Measurements from ENCODE around the gene EEFSEC. TPM values are rescaled to one million over a fixed set of nuclear protein-coding genes. Genes with fewer than 3 reads are reported as not detected.

EEFSEC gene
- total RNA-seq, 2 experiments from 2014 or later = 17.7 to 25.3 TPM

GRCh38 chr3:128442070-128442469, 288.8 kb downstream of the EEFSEC start:
- H3K27ac ChIP-seq (ENCODE audit: low read depth, low read length, poor library complexity, severe bottlenecking) = no peak overlapping the region
- no peak overlapping the region for H3K4me2 ChIP-seq (ENCODE audit: low read length)
- no peak for DNase-seq (ENCODE audit: low spot score)
- no peak for TF ChIP-seq EZH2phosphoT487 (IDR thresholded peaks at IDR 0.05; ENCODE audit: borderline replicate concordance, low read depth, low read length)
- TF ChIP-seq, protein P1, sequence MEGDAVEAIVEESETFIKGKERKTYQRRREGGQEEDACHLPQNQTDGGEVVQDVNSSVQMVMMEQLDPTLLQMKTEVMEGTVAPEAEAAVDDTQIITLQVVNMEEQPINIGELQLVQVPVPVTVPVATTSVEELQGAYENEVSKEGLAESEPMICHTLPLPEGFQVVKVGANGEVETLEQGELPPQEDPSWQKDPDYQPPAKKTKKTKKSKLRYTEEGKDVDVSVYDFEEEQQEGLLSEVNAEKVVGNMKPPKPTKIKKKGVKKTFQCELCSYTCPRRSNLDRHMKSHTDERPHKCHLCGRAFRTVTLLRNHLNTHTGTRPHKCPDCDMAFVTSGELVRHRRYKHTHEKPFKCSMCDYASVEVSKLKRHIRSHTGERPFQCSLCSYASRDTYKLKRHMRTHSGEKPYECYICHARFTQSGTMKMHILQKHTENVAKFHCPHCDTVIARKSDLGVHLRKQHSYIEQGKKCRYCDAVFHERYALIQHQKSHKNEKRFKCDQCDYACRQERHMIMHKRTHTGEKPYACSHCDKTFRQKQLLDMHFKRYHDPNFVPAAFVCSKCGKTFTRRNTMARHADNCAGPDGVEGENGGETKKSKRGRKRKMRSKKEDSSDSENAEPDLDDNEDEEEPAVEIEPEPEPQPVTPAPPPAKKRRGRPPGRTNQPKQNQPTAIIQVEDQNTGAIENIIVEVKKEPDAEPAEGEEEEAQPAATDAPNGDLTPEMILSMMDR (conservative IDR thresholded peaks at IDR 0.05; ENCODE audit: low read length) = no peak
- no peaks in the 10 kb centered on the region for H3K4me1 ChIP-seq (ENCODE audit: insufficient read depth, low read length, poor library complexity, severe bottlenecking)
- H4K20me1 ChIP-seq (ENCODE audit: insufficient read depth, low read length) = no peaks in the 10 kb centered on the region
- no peak overlapping the region for H3K4me3 ChIP-seq (ENCODE audit: low read depth, low read length, poor library complexity, severe bottlenecking)
- H3K9me3 ChIP-seq (ENCODE audit: low read length) = no peaks in the 10 kb centered on the region
- intact Hi-C loops (cut with micrococcal nuclease; ENCODE audit: unreplicated experiment) = no loop called here
- ChIA-PET POLR2A (no interaction called here), CTCF (ENCODE audit: unreplicated experiment) (no interaction called here)
- no peak overlapping the region for H2AFZ ChIP-seq (ENCODE audit: low read length)
- no peaks in the 10 kb centered on the region for H3K36me3 ChIP-seq (ENCODE audit: insufficient read depth, low read length)
- BruUV-seq (replicated peaks) = no TSS peak
- H3K79me2 ChIP-seq (ENCODE audit: insufficient read depth, low read depth, low read length) = no peaks in the 10 kb centered on the region
- no peaks in the 10 kb centered on the region for H3K9me2 ChIP-seq (ENCODE audit: insufficient read depth, low read length)

DNA sequence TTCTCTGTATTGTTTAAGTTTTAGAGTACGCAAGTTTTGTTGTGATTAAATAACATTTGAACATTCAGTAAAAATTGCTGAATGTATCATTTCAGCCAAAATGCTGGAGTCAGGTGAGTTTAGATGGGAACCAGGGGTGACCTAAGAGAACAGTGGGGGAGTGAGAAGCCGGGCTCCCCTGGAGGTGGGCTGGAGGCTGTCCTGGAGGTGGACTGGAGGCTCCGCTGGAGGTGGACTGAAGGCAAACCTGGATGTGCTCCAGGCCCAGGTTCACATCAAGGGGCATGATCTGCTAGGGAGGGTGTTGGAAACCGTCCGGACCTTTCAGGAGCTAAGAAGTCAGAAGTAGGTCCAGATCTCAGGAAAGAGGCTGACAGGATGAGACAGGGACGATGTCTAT, 289.7 kb downstream of the EEFSEC start:
- H3K9me3 ChIP-seq (ENCODE audit: low read length) = no peaks in the 10 kb centered on the region
- H3K4me2 ChIP-seq (ENCODE audit: low read length) = no peak overlapping the region
- ChIA-PET CTCF (ENCODE audit: unreplicated experiment) (no interaction called here), POLR2A (no interaction called here)
- TF ChIP-seq, protein P1 (conservative IDR thresholded peaks at IDR 0.05; ENCODE audit: low read length) = no peak
- no peak for TF ChIP-seq EZH2phosphoT487 (IDR thresholded peaks at IDR 0.05; ENCODE audit: borderline replicate concordance, low read depth, low read length)
- BruUV-seq (replicated peaks) = no TSS peak
- H3K79me2 ChIP-seq (ENCODE audit: insufficient read depth, low read depth, low read length) = no peaks in the 10 kb centered on the region
- no peak overlapping the region for H2AFZ ChIP-seq (ENCODE audit: low read length)
- no peak overlapping the region for H3K27ac ChIP-seq (ENCODE audit: low read depth, low read length, poor library complexity, severe bottlenecking)
- no peak for DNase-seq (ENCODE audit: low spot score)
- peaks cover under 1% of the 10 kb centered on the region for H3K4me1 ChIP-seq (ENCODE audit: insufficient read depth, low read length, poor library complexity, severe bottlenecking)
- intact Hi-C loops (cut with micrococcal nuclease; ENCODE audit: unreplicated experiment) = no loop called here
- H4K20me1 ChIP-seq (ENCODE audit: insufficient read depth, low read length) = no peaks in the 10 kb centered on the region
- H3K4me3 ChIP-seq (ENCODE audit: low read depth, low read length, poor library complexity, severe bottlenecking) = no peak overlapping the region
- H3K36me3 ChIP-seq (ENCODE audit: insufficient read depth, low read length) = no peaks in the 10 kb centered on the region
- H3K9me2 ChIP-seq (ENCODE audit: insufficient read depth, low read length) = no peaks in the 10 kb centered on the region

DNA sequence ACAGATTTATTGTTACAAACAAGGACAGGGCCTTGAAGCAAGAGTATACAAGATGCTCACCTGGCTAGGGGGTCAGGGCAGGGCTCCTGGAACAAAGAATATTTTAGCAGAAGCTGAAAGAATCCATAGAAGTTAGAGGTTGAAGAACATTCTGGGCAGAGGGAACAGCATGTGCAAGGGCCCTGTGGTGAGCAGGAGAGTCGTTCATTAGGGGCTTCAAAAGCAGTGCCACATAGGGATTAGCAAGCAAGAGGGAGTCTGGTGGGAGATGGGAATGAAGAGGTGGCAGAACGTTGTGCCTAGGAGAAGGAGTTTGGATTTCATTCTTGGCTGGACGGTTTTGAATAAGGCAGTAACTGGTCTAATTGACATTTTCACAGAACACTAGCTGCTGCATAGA, 290.5 kb downstream of the EEFSEC start:
- TF ChIP-seq, protein P1 (conservative IDR thresholded peaks at IDR 0.05; ENCODE audit: low read length) = no peak
- no peak for TF ChIP-seq EZH2phosphoT487 (IDR thresholded peaks at IDR 0.05; ENCODE audit: borderline replicate concordance, low read depth, low read length)
- Histone ChIP-seq H3K9me2 (ENCODE audit: insufficient read depth, low read length) (no peaks in the 10 kb centered on the region), H3K36me3 (ENCODE audit: insufficient read depth, low read length) (no peaks in the 10 kb centered on the region), H3K27ac (ENCODE audit: low read depth, low read length, poor library complexity, severe bottlenecking) (no peak overlapping the region), H4K20me1 (ENCODE audit: insufficient read depth, low read length) (no peaks in the 10 kb centered on the region), H3K4me1 (ENCODE audit: insufficient read depth, low read length, poor library complexity, severe bottlenecking) (peaks cover 8% of the 10 kb centered on the region), H3K4me2 (ENCODE audit: low read length) (no peak overlapping the region), H3K9me3 (ENCODE audit: low read length) (no peaks in the 10 kb centered on the region), H3K79me2 (ENCODE audit: insufficient read depth, low read depth, low read length) (no peaks in the 10 kb centered on the region), H3K4me3 (ENCODE audit: low read depth, low read length, poor library complexity, severe bottlenecking) (no peak overlapping the region), H2AFZ (ENCODE audit: low read length) (no peak overlapping the region)
- CTCF ChIA-PET (ENCODE audit: unreplicated experiment) = no interaction called here
- POLR2A ChIA-PET = no interaction called here
- BruUV-seq (replicated peaks) = no TSS peak
- intact Hi-C loops (cut with micrococcal nuclease; ENCODE audit: unreplicated experiment) = no loop called here
- DNase-seq (ENCODE audit: low spot score) = no peak

All from OCI-LY7 (cell line).